HG03095 (cell line): ENCODE data around the gene NOS3.
A peak's percentile ranks its signal among the peaks of the same experiment; 100 is the strongest.

Source experiments
- ATAC-seq: cut with Tn5 transposase; IDR thresholded peaks from one replicate; pipeline ENCODE4 v1.9.1; 2021; ENCODE audit warnings: moderate library complexity; ENCODE audit not compliant: unreplicated experiment

NOS3 gene

GRCh38 chr7:150977382-150978125 is 13.3 kb upstream of the NOS3 start:
- ATAC-seq = no peak

- ATAC-seq = no peak
Observed at GRCh38 chr7:150978126-150978789, 12.6 kb upstream of the NOS3 start, which contains the start of gene KCNH2. KCNH2 (minus strand) TSS chr7:150978321; CDS start chr7:150977913, 408 bp downstream.

- no peak for ATAC-seq
Observed at GRCh38 chr7:150979713-150980390, 11.0 kb upstream of the NOS3 start.

- ATAC-seq = no peak
Observed at GRCh38 chr7:150980663-150981062, 10.2 kb upstream of the NOS3 start.

- ATAC-seq = no peak
Observed at GRCh38 chr7:150981644-150982043, 9.2 kb upstream of the NOS3 start.

- no peak for ATAC-seq
Observed at GRCh38 chr7:150982351-150982750, 8.5 kb upstream of the NOS3 start.

GRCh38 chr7:150983893-150984368 is 6.9 kb upstream of the NOS3 start:
- ATAC-seq = no peak

GRCh38 chr7:150986099-150986512 is 4.7 kb upstream of the NOS3 start:
- ATAC-seq = no peak

- ATAC-seq = no peak
Observed at GRCh38 chr7:150986556-150986955, 4.3 kb upstream of the NOS3 start.

GRCh38 chr7:150988230-150989226 is 2.3 kb upstream of the NOS3 start:
- no peak for ATAC-seq

GRCh38 chr7:150989456-150989855 is 1.4 kb upstream of the NOS3 start:
- no peak for ATAC-seq

- no peak for ATAC-seq
Observed at GRCh38 chr7:150992051-150992640, 1.3 kb downstream of the NOS3 start.

- peak; percentile 46 for ATAC-seq
Observed at GRCh38 chr7:150992833-150993302, 2.1 kb downstream of the NOS3 start.

GRCh38 chr7:150993511-150993910 is 2.7 kb downstream of the NOS3 start:
- ATAC-seq = no peak

GRCh38 chr7:150994141-150994837 is 3.5 kb downstream of the NOS3 start:
- ATAC-seq = no peak

GRCh38 chr7:150994838-150995510 is 4.2 kb downstream of the NOS3 start:
- no peak for ATAC-seq

GRCh38 chr7:150996376-150997074 is 5.7 kb downstream of the NOS3 start:
- no peak for ATAC-seq

GRCh38 chr7:150997075-150997511 is 6.3 kb downstream of the NOS3 start:
- no peak for ATAC-seq
